Upper lobe of left lung (tissue), 4 donors: ENCODE results near the gene YARS2.

Experiments used
- CTCF ChIP-seq, 6 experiments: fragments of 450-650 bp in 4 of 6; fragments of 200-600 bp in 2 of 6; sonication (generic) in 2 of 6; IDR thresholded peaks; one replicate each; pipeline ENCODE4 v1.5.1; 2016 to 2019; ENCODE audit warnings: antibody characterized with exemption in 6 of 6
- EP300 ChIP-seq, 4 donors: sonication (generic); formaldehyde crosslinking; IDR thresholded peaks; one replicate each; pipeline ENCODE4 v1.5.1; 2017; ENCODE audit warnings: antibody characterized with exemption in 4 of 4, control low read depth in 2 of 4
- POLR2A ChIP-seq, 4 donors: fragments of 450-650 bp; IDR thresholded peaks; one replicate each; pipeline ENCODE4 v1.5.1; 2016 to 2017; ENCODE audit warnings: antibody characterized with exemption in 4 of 4, mild to moderate bottlenecking in 2 of 4
- POLR2AphosphoS5 ChIP-seq, 2 donors: sonication (generic); formaldehyde crosslinking; IDR thresholded peaks; one replicate each; pipeline ENCODE4 v1.5.1; 2017; ENCODE audit warnings: antibody characterized with exemption in 2 of 2

- TF ChIP-seq CTCF (IDR thresholded peaks at IDR 0.05) (no peak), POLR2A (IDR thresholded peaks at IDR 0.05) (no peak), EP300 (IDR thresholded peaks at IDR 0.05) (no peak), POLR2AphosphoS5 (IDR thresholded peaks at IDR 0.05) (no peak)
These were observed 36.8 kb downstream of the YARS2 start for GRCh38 chr12:32718926-32719325.
